Smooth muscle cell (in vitro differentiated cells): ENCODE data around the gene CERCAM. TPM values are rescaled to one million over a fixed set of nuclear protein-coding genes. Genes with fewer than 3 reads are reported as not detected.
A peak's percentile ranks its signal among the peaks of the same experiment; 100 is the strongest.

Experiments
- DNase-seq: peaks from one replicate; lab custom pipeline; 2025; ENCODE audit not compliant: unreplicated experiment; lab: John Stamatoyannopoulos, UW
- H2AFZ ChIP-seq: fragments of 200-600 bp; sonication (generic); 2 replicates; pipeline ENCODE4 v1.6.0; 2016; ENCODE audit warnings: antibody characterized with exemption, low read depth, mild to moderate bottlenecking
- H3F3A ChIP-seq: fragments of 200-600 bp; sonication (generic); 2 replicates; pipeline ENCODE4 v1.6.0; 2017; ENCODE audit warnings: antibody characterized with exemption, low read depth
- H3K27ac ChIP-seq: fragments of 200-600 bp; sonication (generic); 2 replicates; pipeline ENCODE4 v1.5.1; 2016; ENCODE audit warnings: low read depth, mild to moderate bottlenecking
- H3K27me3 ChIP-seq: fragments of 200-600 bp; sonication (generic); 2 replicates; pipeline ENCODE4 v1.6.1; 2016; ENCODE audit warnings: low read depth, mild to moderate bottlenecking
- H3K36me3 ChIP-seq: fragments of 200-600 bp; sonication (generic); 2 replicates; pipeline ENCODE4 v1.5.1; 2016; ENCODE audit warnings: low read depth
- H3K4me1 ChIP-seq: fragments of 200-600 bp; sonication (generic); 2 replicates; pipeline ENCODE4 v1.5.1; 2016; ENCODE audit warnings: low read depth
- H3K4me2 ChIP-seq: fragments of 200-600 bp; sonication (generic); 2 replicates; pipeline ENCODE4 v1.6.0; 2016; ENCODE audit warnings: mild to moderate bottlenecking
- H3K4me3 ChIP-seq: fragments of 200-600 bp; sonication (generic); 2 replicates; pipeline ENCODE4 v1.5.1; 2016; ENCODE audit warnings: mild to moderate bottlenecking
- H3K79me2 ChIP-seq: fragments of 200-600 bp; sonication (generic); 2 replicates; pipeline ENCODE4 v1.6.0; 2016; ENCODE audit warnings: low read depth, mild to moderate bottlenecking
- H3K9ac ChIP-seq: fragments of 200-600 bp; sonication (generic); 2 replicates; pipeline ENCODE4 v1.6.0; 2016; ENCODE audit warnings: low read depth
- H3K9me3 ChIP-seq: fragments of 200-600 bp; sonication (generic); replicated peaks from 2 replicates; pipeline ENCODE4 v1.5.1; 2016; ENCODE audit warnings: low read depth
- H4K20me1 ChIP-seq: fragments of 200-600 bp; sonication (generic); 2 replicates; pipeline ENCODE4 v1.6.0; 2016; ENCODE audit warnings: low read depth
- CTCF ChIP-seq: fragments of 200-600 bp; sonication (generic); IDR thresholded peaks from 2 replicates; pipeline ENCODE4 v1.5.1; 2017; ENCODE audit warnings: borderline replicate concordance, mild to moderate bottlenecking, antibody characterized with exemption; ENCODE audit not compliant: insufficient read depth, poor library complexity, severe bottlenecking
- WGBS: methylation state at CpG from one replicate; pipeline ENCODE4 v1.1.7; 2016; ENCODE audit warnings: low lambda C conversion rate; 5-methylcytosine and 5-hydroxymethylcytosine counted together
- polyA plus RNA-seq: library from polyadenylated mRNA; unstranded; fragments of >200 nt; fragmentation: Nextera tagmentation; extraction: Ambion mirVana; gene quantifications from 2 replicates; pipeline ENCODE4 v1.2.1, GENCODE V29; 2016
- total RNA-seq: library from RNA; depleted of rRNA; stranded (reverse); fragments of >200 nt; gene quantifications from 2 replicates; pipeline ENCODE4 v1.2.3, GENCODE V29; 2014

CERCAM gene
- total and polyA plus RNA-seq, 2 experiments from 2014 or later, result 129 to 357 TPM

- 89% methylated on average over 14 of the region's 14 CpGs for WGBS
- Histone ChIP-seq H3K27me3 (no peaks in the 10 kb centered on the region), H3K4me2 (no peak overlapping the region), H3K36me3 (no peaks in the 10 kb centered on the region), H2AFZ (no peak overlapping the region), H3K9ac (no peak overlapping the region), H3K79me2 (peaks cover 21% of the 10 kb centered on the region), H3K4me1 (peaks cover 7% of the 10 kb centered on the region), H3K4me3 (no peak overlapping the region), H3F3A (no peaks in the 10 kb centered on the region), H3K9me3 (no peaks in the 10 kb centered on the region), H4K20me1 (peaks cover 14% of the 10 kb centered on the region), H3K27ac (no peak overlapping the region)
- DNase-seq, result no peak
- TF ChIP-seq CTCF, result no peak
These were observed 34.3 kb downstream of the CERCAM start for GRCh38 chr9:128454991-128455390.

DNA sequence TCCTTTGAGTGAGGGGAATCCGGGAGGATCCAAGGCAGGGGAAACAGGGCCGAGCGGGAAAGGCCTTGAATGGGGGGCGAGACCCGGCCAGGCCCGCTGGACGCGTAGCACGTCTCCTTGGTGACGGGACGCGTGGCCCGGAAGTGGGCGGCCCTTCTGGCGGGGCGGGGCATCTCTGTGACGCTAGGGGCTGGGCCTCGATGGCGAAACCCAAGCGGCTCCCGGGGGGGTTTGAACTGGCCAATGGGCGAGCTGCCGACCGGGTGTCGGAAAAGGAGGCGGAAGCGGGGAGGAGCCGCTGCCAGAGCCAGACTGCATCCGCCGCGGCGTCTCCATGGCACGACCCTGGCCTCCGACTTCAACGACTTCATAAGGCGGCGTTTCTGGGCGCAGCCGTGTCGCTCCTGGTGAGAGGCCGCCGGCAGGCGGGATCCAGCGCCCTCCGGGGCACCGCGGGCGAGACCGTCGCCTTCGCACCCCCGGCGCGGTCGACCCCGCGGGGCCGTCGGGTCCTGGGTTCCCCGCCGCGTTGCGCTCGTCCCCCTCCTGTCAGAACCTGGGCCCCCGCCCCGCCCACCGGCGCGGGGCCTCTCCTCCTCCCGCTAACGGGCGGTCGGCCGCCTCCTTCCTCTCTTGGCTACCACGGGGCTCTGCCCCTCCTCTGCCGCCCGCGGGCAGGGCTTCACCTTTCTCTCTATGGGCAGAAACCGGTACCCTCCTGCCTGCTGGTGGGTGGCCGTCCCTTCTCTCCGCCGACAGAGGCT lies 35.4 kb downstream of the CERCAM start, which contains the start of gene ODF2:
Gene ODF2, plus strand, starts transcription at position 158 of the 764 bp plus-strand sequence. Its CDS starts 86 bp downstream, at position 244.
- Histone ChIP-seq H3K27me3 (no peaks in the 10 kb centered on the region), H4K20me1 (peaks cover 14% of the 10 kb centered on the region), H3F3A (no peaks in the 10 kb centered on the region), H3K4me3 (peak within 1 kb of the TSS; percentile 88), H3K27ac (peak within 1 kb of the TSS; percentile 83), H3K4me1 (peaks cover 7% of the 10 kb centered on the region), H3K9me3 (no peaks in the 10 kb centered on the region), H3K36me3 (no peaks in the 10 kb centered on the region), H3K4me2 (peak within 1 kb of the TSS; percentile 100), H2AFZ (peak within 1 kb of the TSS; percentile 50), H3K9ac (peak within 1 kb of the TSS; percentile 83), H3K79me2 (peaks cover 21% of the 10 kb centered on the region)
- WGBS, result under 1% methylated on average over 64 of the region's 82 CpGs
- no peak for TF ChIP-seq CTCF
- DNase-seq, result peak; percentile 94

DNA sequence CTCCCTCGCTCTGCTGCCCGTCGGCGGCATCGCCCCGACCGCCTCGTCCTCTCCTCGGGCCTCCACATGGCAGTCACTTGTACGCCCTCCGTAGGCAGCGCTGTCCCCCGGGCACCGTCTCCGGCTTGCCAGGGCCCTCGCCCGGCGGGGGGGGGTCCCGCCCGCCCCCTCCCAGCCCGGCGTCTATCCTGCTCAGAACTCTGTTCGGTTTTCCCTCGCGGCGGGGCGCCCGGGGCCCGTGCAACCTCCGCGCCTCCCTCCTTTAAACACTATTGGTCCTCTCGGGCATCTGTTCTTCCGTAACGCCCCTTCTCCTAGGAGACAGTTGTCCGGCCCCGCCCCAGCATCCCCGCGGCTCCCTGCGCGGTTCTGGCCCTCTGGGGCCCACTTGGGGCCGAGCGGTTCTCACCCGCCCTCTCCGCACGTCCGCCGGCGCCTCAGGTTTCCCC lies 36.0 kb downstream of the CERCAM start:
- Histone ChIP-seq H3K9me3 (no peaks in the 10 kb centered on the region), H2AFZ (peak overlapping the region; percentile 50), H4K20me1 (peaks cover 14% of the 10 kb centered on the region), H3K27ac (peak overlapping the region; percentile 71), H3F3A (no peaks in the 10 kb centered on the region), H3K4me3 (peak overlapping the region; percentile 88), H3K4me2 (peak overlapping the region; percentile 100), H3K4me1 (peaks cover 7% of the 10 kb centered on the region), H3K9ac (peak overlapping the region; percentile 83), H3K79me2 (peaks cover 21% of the 10 kb centered on the region), H3K36me3 (no peaks in the 10 kb centered on the region), H3K27me3 (no peaks in the 10 kb centered on the region)
- DNase-seq, result peak; percentile 45
- TF ChIP-seq CTCF, result no peak
- under 1% methylated on average over 32 of the region's 48 CpGs for WGBS

GRCh38 chr9:128457207-128457606 lies 36.5 kb downstream of the CERCAM start:
- Histone ChIP-seq H3K27ac (no peak overlapping the region), H4K20me1 (peaks cover 14% of the 10 kb centered on the region), H3K4me1 (peaks cover 7% of the 10 kb centered on the region), H3K79me2 (peaks cover 21% of the 10 kb centered on the region), H3F3A (no peaks in the 10 kb centered on the region), H2AFZ (no peak overlapping the region), H3K9me3 (no peaks in the 10 kb centered on the region), H3K4me2 (peak overlapping the region; percentile 100), H3K9ac (peak overlapping the region; percentile 83), H3K27me3 (no peaks in the 10 kb centered on the region), H3K4me3 (peak overlapping the region; percentile 88), H3K36me3 (peaks cover 3% of the 10 kb centered on the region)
- DNase-seq, result no peak
- no peak for TF ChIP-seq CTCF
- 47% methylated on average over 14 of the region's 14 CpGs for WGBS
